Mesendoderm (in vitro differentiated cells): ENCODE results near the gene DOCK10.

Experiments
- DNase-seq: peaks from one replicate; pipeline ENCODE4 v3.0.0; 2013
- H2AK5ac ChIP-seq: 2 replicates; pipeline ENCODE4 v1.6.1; 2013; ENCODE audit warnings: low read length, inconsistent platforms
- H2BK120ac ChIP-seq: 2 replicates; pipeline ENCODE4 v1.6.1; 2013; ENCODE audit warnings: low read depth, mild to moderate bottlenecking, low read length, moderate library complexity, mixed read lengths
- H2BK15ac ChIP-seq: replicated peaks from 2 replicates; pipeline ENCODE4 v1.6.1; 2013; ENCODE audit warnings: low read depth, mild to moderate bottlenecking, moderate library complexity
- H2BK5ac ChIP-seq: 2 replicates; pipeline ENCODE4 v1.6.1; 2013; ENCODE audit warnings: low read length, inconsistent platforms
- H3K18ac ChIP-seq: 2 replicates; pipeline ENCODE4 v1.6.1; 2013; ENCODE audit warnings: mild to moderate bottlenecking, low read length, mixed read lengths
- H3K23ac ChIP-seq: one replicate; pipeline ENCODE4 v1.6.1; 2013; ENCODE audit warnings: low read length
- H3K27ac ChIP-seq: 2 replicates; pipeline ENCODE4 v1.5.1; 2013; ENCODE audit warnings: low read depth, mild to moderate bottlenecking, inconsistent platforms, low read length, moderate library complexity
- H3K27me3 ChIP-seq: 2 replicates; pipeline ENCODE4 v1.6.1; 2013; ENCODE audit warnings: low read length, control low read depth, mild to moderate bottlenecking, inconsistent platforms; ENCODE audit not compliant: insufficient read depth, poor library complexity
- H3K36me3 ChIP-seq: 2 replicates; pipeline ENCODE4 v1.6.1; 2013; ENCODE audit warnings: low read length, inconsistent platforms; ENCODE audit not compliant: control insufficient read depth, insufficient read depth
- H3K4ac ChIP-seq: one replicate; pipeline ENCODE4 v1.6.1; 2013; ENCODE audit warnings: low read depth, mild to moderate bottlenecking, low read length, moderate library complexity
- H3K4me1 ChIP-seq: 2 replicates; pipeline ENCODE4 v1.6.1; 2013; ENCODE audit warnings: low read depth, low read length, inconsistent platforms; ENCODE audit not compliant: control insufficient read depth
- H3K4me2 ChIP-seq: 2 replicates; pipeline ENCODE4 v1.6.1; 2013; ENCODE audit warnings: low read length
- H3K4me3 ChIP-seq: 2 replicates; pipeline ENCODE4 v1.5.1; 2013; ENCODE audit warnings: mild to moderate bottlenecking, low read length
- H3K56ac ChIP-seq: one replicate; pipeline ENCODE4 v1.6.1; 2013; ENCODE audit warnings: low read length
- H3K79me1 ChIP-seq: 2 replicates; pipeline ENCODE4 v1.6.1; 2013; ENCODE audit warnings: low read length, inconsistent platforms
- H3K79me2 ChIP-seq: 2 replicates; pipeline ENCODE4 v1.6.1; 2013; ENCODE audit warnings: mild to moderate bottlenecking, low read length; ENCODE audit not compliant: control insufficient read depth, insufficient read depth
- H3K9ac ChIP-seq: 2 replicates; pipeline ENCODE4 v1.6.1; 2013; ENCODE audit warnings: low read length, inconsistent platforms
- H4K5ac ChIP-seq: one replicate; pipeline ENCODE4 v1.6.1; 2013; ENCODE audit warnings: low read length
- H4K8ac ChIP-seq: one replicate; pipeline ENCODE4 v1.6.1; 2013; ENCODE audit warnings: low read depth, mild to moderate bottlenecking, control low read depth, low read length, moderate library complexity
- WGBS: extraction: QIAGEN DNeasy Blood & Tissue Kit; methylation state at CpG from one replicate; pipeline ENCODE4 v1.1.7; 2013; ENCODE audit warnings: low lambda C conversion rate, missing lambda C conversion rate; ENCODE audit not compliant: insufficient coverage; ENCODE audit errors: extremely low coverage; 5-methylcytosine and 5-hydroxymethylcytosine counted together

DOCK10 gene

GRCh38 chr2:225009768-225010167, 32.5 kb downstream of the DOCK10 start:
- Histone ChIP-seq H3K27ac (no peak overlapping the region), H3K27me3 (no peaks in the 10 kb centered on the region), H2BK120ac (no peak overlapping the region), H4K8ac (no peak overlapping the region), H3K4me1 (no peaks in the 10 kb centered on the region), H2BK5ac (no peak overlapping the region), H3K18ac (no peak overlapping the region), H3K4me2 (no peak overlapping the region), H3K36me3 (no peaks in the 10 kb centered on the region), H4K5ac (no peak overlapping the region), H3K79me1 (no peaks in the 10 kb centered on the region), H3K79me2 (no peaks in the 10 kb centered on the region), H3K9ac (no peak overlapping the region), H2AK5ac (no peak overlapping the region), H3K4ac (no peak overlapping the region), H3K23ac (no peak overlapping the region), H3K56ac (no peak overlapping the region), H3K4me3 (no peak overlapping the region), H2BK15ac (no peak overlapping the region)
- WGBS = no CpG with 5 or more reads among the region's 2 CpGs
- DNase-seq = peak; percentile 58

GRCh38 chr2:225008935-225009334, 33.3 kb downstream of the DOCK10 start:
- H3K27me3 ChIP-seq = no peaks in the 10 kb centered on the region
- H3K18ac ChIP-seq = no peak overlapping the region
- no peak overlapping the region for H3K4ac ChIP-seq
- H2BK5ac ChIP-seq = no peak overlapping the region
- no peaks in the 10 kb centered on the region for H3K4me1 ChIP-seq
- H3K23ac ChIP-seq = no peak overlapping the region
- H4K5ac ChIP-seq = no peak overlapping the region
- no peak overlapping the region for H3K9ac ChIP-seq
- no peak overlapping the region for H2BK120ac ChIP-seq
- H2BK15ac ChIP-seq = no peak overlapping the region
- H3K56ac ChIP-seq = no peak overlapping the region
- no peaks in the 10 kb centered on the region for H3K36me3 ChIP-seq
- no CpG with 5 or more reads among the region's 5 CpGs for WGBS
- no peaks in the 10 kb centered on the region for H3K79me2 ChIP-seq
- no peak overlapping the region for H3K27ac ChIP-seq
- no peak overlapping the region for H3K4me2 ChIP-seq
- DNase-seq = peak; percentile 61
- no peak overlapping the region for H3K4me3 ChIP-seq
- H4K8ac ChIP-seq = no peak overlapping the region
- H3K79me1 ChIP-seq = no peaks in the 10 kb centered on the region
- no peak overlapping the region for H2AK5ac ChIP-seq

- no peak overlapping the region for H2AK5ac ChIP-seq
- no peak overlapping the region for H3K18ac ChIP-seq
- no peaks in the 10 kb centered on the region for H3K79me2 ChIP-seq
These were observed 34.0 kb downstream of the DOCK10 start for GRCh38 chr2:225008179-225008856.

GRCh38 chr2:225006730-225007129, 35.5 kb downstream of the DOCK10 start:
- H3K4me1 ChIP-seq = no peaks in the 10 kb centered on the region
- H3K27ac ChIP-seq = no peak overlapping the region
- WGBS = no CpG with 5 or more reads among the region's 2 CpGs
- H3K36me3 ChIP-seq = no peaks in the 10 kb centered on the region
- no peak overlapping the region for H3K4me2 ChIP-seq
- H3K27me3 ChIP-seq = no peaks in the 10 kb centered on the region
- H3K79me2 ChIP-seq = no peaks in the 10 kb centered on the region
- no peak overlapping the region for H2BK120ac ChIP-seq
- no peak overlapping the region for H3K4me3 ChIP-seq
- no peak overlapping the region for H3K4ac ChIP-seq
- no peak overlapping the region for H4K8ac ChIP-seq
- no peak overlapping the region for H2BK5ac ChIP-seq
- H3K56ac ChIP-seq = no peak overlapping the region
- H3K18ac ChIP-seq = no peak overlapping the region
- no peak overlapping the region for H3K23ac ChIP-seq
- no peak overlapping the region for H2BK15ac ChIP-seq
- H3K79me1 ChIP-seq = no peaks in the 10 kb centered on the region
- no peak overlapping the region for H3K9ac ChIP-seq
- no peak overlapping the region for H2AK5ac ChIP-seq
- no peak for DNase-seq
- no peak overlapping the region for H4K5ac ChIP-seq

More at GRCh38 chr2:225008179-225008856, 34.0 kb downstream of the DOCK10 start:
- no peak overlapping the region for H2BK120ac ChIP-seq
- H4K8ac ChIP-seq = no peak overlapping the region
- no peak overlapping the region for H2BK5ac ChIP-seq
- H3K36me3 ChIP-seq = no peaks in the 10 kb centered on the region
- H3K4me2 ChIP-seq = no peak overlapping the region
- H3K79me1 ChIP-seq = no peaks in the 10 kb centered on the region
- no peak overlapping the region for H3K4ac ChIP-seq
- no peak overlapping the region for H3K4me3 ChIP-seq
- no peak overlapping the region for H3K56ac ChIP-seq
- no CpG with 5 or more reads among the region's 3 CpGs for WGBS
- no peak overlapping the region for H3K27ac ChIP-seq
- no peak overlapping the region for H2BK15ac ChIP-seq
- H3K23ac ChIP-seq = no peak overlapping the region
- no peaks in the 10 kb centered on the region for H3K27me3 ChIP-seq
- no peaks in the 10 kb centered on the region for H3K4me1 ChIP-seq
- no peak for DNase-seq
- H4K5ac ChIP-seq = no peak overlapping the region
- no peak overlapping the region for H3K9ac ChIP-seq

- no peak overlapping the region for H3K56ac ChIP-seq
- H3K9ac ChIP-seq = no peak overlapping the region
- no peak overlapping the region for H3K4me2 ChIP-seq
- no peak for DNase-seq
- H3K79me2 ChIP-seq = no peaks in the 10 kb centered on the region
- no peak overlapping the region for H2AK5ac ChIP-seq
- H3K27ac ChIP-seq = no peak overlapping the region
- no peaks in the 10 kb centered on the region for H3K79me1 ChIP-seq
- no peak overlapping the region for H4K8ac ChIP-seq
- H3K18ac ChIP-seq = no peak overlapping the region
- no peak overlapping the region for H3K4ac ChIP-seq
- H2BK5ac ChIP-seq = no peak overlapping the region
- no peak overlapping the region for H2BK15ac ChIP-seq
- H3K4me1 ChIP-seq = no peaks in the 10 kb centered on the region
- no peak overlapping the region for H2BK120ac ChIP-seq
- no peak overlapping the region for H3K23ac ChIP-seq
- H3K4me3 ChIP-seq = no peak overlapping the region
- WGBS = no CpG with 5 or more reads among the region's 2 CpGs
- H3K36me3 ChIP-seq = no peaks in the 10 kb centered on the region
- H4K5ac ChIP-seq = no peak overlapping the region
- H3K27me3 ChIP-seq = no peaks in the 10 kb centered on the region
These were observed 37.7 kb downstream of the DOCK10 start for GRCh38 chr2:225004597-225004996.

GRCh38 chr2:225002656-225003045, 39.6 kb downstream of the DOCK10 start:
- no peak overlapping the region for H2BK15ac ChIP-seq
- H3K79me2 ChIP-seq = no peaks in the 10 kb centered on the region
- no CpG with 5 or more reads among the region's 5 CpGs for WGBS
- no peak overlapping the region for H3K4me2 ChIP-seq
- no peak overlapping the region for H3K4me3 ChIP-seq
- H4K5ac ChIP-seq = no peak overlapping the region
- no peak overlapping the region for H3K56ac ChIP-seq
- H3K79me1 ChIP-seq = no peaks in the 10 kb centered on the region
- H3K36me3 ChIP-seq = no peaks in the 10 kb centered on the region
- no peak overlapping the region for H3K23ac ChIP-seq
- no peak overlapping the region for H2AK5ac ChIP-seq
- no peak overlapping the region for H3K4ac ChIP-seq
- no peak overlapping the region for H3K9ac ChIP-seq
- DNase-seq = no peak
- no peak overlapping the region for H3K27ac ChIP-seq
- H2BK120ac ChIP-seq = no peak overlapping the region
- no peak overlapping the region for H4K8ac ChIP-seq
- no peak overlapping the region for H2BK5ac ChIP-seq
- H3K18ac ChIP-seq = no peak overlapping the region
- no peaks in the 10 kb centered on the region for H3K4me1 ChIP-seq
- H3K27me3 ChIP-seq = no peaks in the 10 kb centered on the region
